Measurements from ENCODE around the gene PLA2G5.
"Not testable (repeated sequence)": the region's sequence is repeated elsewhere in the genome, so short reads cannot be mapped to it uniquely, and the experiment has no call there.

PLA2G5 gene

GRCh38 chr1:20126806-20127440, 56.9 kb downstream of the PLA2G5 start:
- WGBS, 2 experiments = 93 to 97% methylated on average over 10 of the region's 10 CpGs
- H3K27ac ChIP-seq (ENCODE audit: insufficient read depth, low read depth, low read length, poor library complexity, severe bottlenecking) = no peak overlapping the region

GRCh38 chr1:20130518-20130917, 60.5 kb downstream of the PLA2G5 start:
- H3K4me3 ChIP-seq (ENCODE audit: insufficient read depth, low read depth, low read length); H3K4me1 ChIP-seq (ENCODE audit: control insufficient read depth, insufficient read depth, low read length); H3K27ac ChIP-seq (ENCODE audit: insufficient read depth, low read depth, low read length, poor library complexity, severe bottlenecking); H3K9me3 ChIP-seq (ENCODE audit: control insufficient read depth, low read length); H3K27me3 ChIP-seq (ENCODE audit: control insufficient read depth, insufficient read depth, low read length, poor library complexity, severe bottlenecking); H3K36me3 ChIP-seq (ENCODE audit: control insufficient read depth, insufficient read depth, low read length): not testable (repeated sequence)
- 90 to 95% methylated on average over 2 of the region's 3 CpGs for WGBS, 2 experiments

More at GRCh38 chr1:20126806-20127440, 56.9 kb downstream of the PLA2G5 start:
- Histone ChIP-seq H3K4me3 (ENCODE audit: insufficient read depth, low read depth, low read length) (no peak overlapping the region), H3K9me3 (ENCODE audit: control insufficient read depth, low read length) (no peaks in the 10 kb centered on the region), H3K36me3 (ENCODE audit: control insufficient read depth, insufficient read depth, low read length) (no peaks in the 10 kb centered on the region), H3K4me1 (ENCODE audit: control insufficient read depth, insufficient read depth, low read length) (no peaks in the 10 kb centered on the region), H3K27me3 (ENCODE audit: control insufficient read depth, insufficient read depth, low read length, poor library complexity, severe bottlenecking) (no peaks in the 10 kb centered on the region)

GRCh38 chr1:20134995-20135394, 65.0 kb downstream of the PLA2G5 start:
- no peaks in the 10 kb centered on the region for H3K27me3 ChIP-seq (ENCODE audit: control insufficient read depth, insufficient read depth, low read length, poor library complexity, severe bottlenecking)
- no peaks in the 10 kb centered on the region for H3K36me3 ChIP-seq (ENCODE audit: control insufficient read depth, insufficient read depth, low read length)
- H3K9me3 ChIP-seq (ENCODE audit: control insufficient read depth, low read length) = no peaks in the 10 kb centered on the region
- H3K4me1 ChIP-seq (ENCODE audit: control insufficient read depth, insufficient read depth, low read length) = no peaks in the 10 kb centered on the region
- H3K4me3 ChIP-seq (ENCODE audit: insufficient read depth, low read depth, low read length) = no peak overlapping the region
- 94 to 100% methylated on average over 1 to 3 of the region's 3 CpGs for whole genome bisulfite sequencing, 2 experiments
- H3K27ac ChIP-seq (ENCODE audit: insufficient read depth, low read depth, low read length, poor library complexity, severe bottlenecking) = no peak overlapping the region

GRCh38 chr1:20136249-20136648, 66.3 kb downstream of the PLA2G5 start:
- no peak overlapping the region for H3K4me3 ChIP-seq (ENCODE audit: insufficient read depth, low read depth, low read length)
- H3K27me3 ChIP-seq (ENCODE audit: control insufficient read depth, insufficient read depth, low read length, poor library complexity, severe bottlenecking) = no peaks in the 10 kb centered on the region
- no peaks in the 10 kb centered on the region for H3K36me3 ChIP-seq (ENCODE audit: control insufficient read depth, insufficient read depth, low read length)
- H3K27ac ChIP-seq (ENCODE audit: insufficient read depth, low read depth, low read length, poor library complexity, severe bottlenecking) = no peak overlapping the region
- no peaks in the 10 kb centered on the region for H3K4me1 ChIP-seq (ENCODE audit: control insufficient read depth, insufficient read depth, low read length)
- WGBS, 2 experiments = 94 to 95% methylated on average over 3 of the region's 3 CpGs
- H3K9me3 ChIP-seq (ENCODE audit: control insufficient read depth, low read length) = no peaks in the 10 kb centered on the region

GRCh38 chr1:20137055-20137454, 67.1 kb downstream of the PLA2G5 start:
- Histone ChIP-seq H3K27ac (ENCODE audit: insufficient read depth, low read depth, low read length, poor library complexity, severe bottlenecking) (no peak overlapping the region), H3K36me3 (ENCODE audit: control insufficient read depth, insufficient read depth, low read length) (no peaks in the 10 kb centered on the region), H3K4me1 (ENCODE audit: control insufficient read depth, insufficient read depth, low read length) (no peaks in the 10 kb centered on the region), H3K27me3 (ENCODE audit: control insufficient read depth, insufficient read depth, low read length, poor library complexity, severe bottlenecking) (no peaks in the 10 kb centered on the region), H3K9me3 (ENCODE audit: control insufficient read depth, low read length) (no peaks in the 10 kb centered on the region), H3K4me3 (ENCODE audit: insufficient read depth, low read depth, low read length) (no peak overlapping the region)
- 91 to 95% methylated on average over 4 of the region's 4 CpGs for WGBS, 2 experiments

GRCh38 chr1:20137604-20138003, 67.6 kb downstream of the PLA2G5 start:
- H3K27me3 ChIP-seq (ENCODE audit: control insufficient read depth, insufficient read depth, low read length, poor library complexity, severe bottlenecking) = no peaks in the 10 kb centered on the region
- H3K27ac ChIP-seq (ENCODE audit: insufficient read depth, low read depth, low read length, poor library complexity, severe bottlenecking) = no peak overlapping the region
- WGBS, 2 experiments = 92 to 94% methylated on average over 1 of the region's 1 CpG
- H3K9me3 ChIP-seq (ENCODE audit: control insufficient read depth, low read length) = no peaks in the 10 kb centered on the region
- H3K4me3 ChIP-seq (ENCODE audit: insufficient read depth, low read depth, low read length) = no peak overlapping the region
- no peaks in the 10 kb centered on the region for H3K36me3 ChIP-seq (ENCODE audit: control insufficient read depth, insufficient read depth, low read length)
- H3K4me1 ChIP-seq (ENCODE audit: control insufficient read depth, insufficient read depth, low read length) = no peaks in the 10 kb centered on the region

GRCh38 chr1:20138346-20138745, 68.4 kb downstream of the PLA2G5 start:
- Histone ChIP-seq H3K27me3 (ENCODE audit: control insufficient read depth, insufficient read depth, low read length, poor library complexity, severe bottlenecking) (no peaks in the 10 kb centered on the region), H3K27ac (ENCODE audit: insufficient read depth, low read depth, low read length, poor library complexity, severe bottlenecking) (no peak overlapping the region), H3K4me1 (ENCODE audit: control insufficient read depth, insufficient read depth, low read length) (no peaks in the 10 kb centered on the region), H3K36me3 (ENCODE audit: control insufficient read depth, insufficient read depth, low read length) (no peaks in the 10 kb centered on the region), H3K9me3 (ENCODE audit: control insufficient read depth, low read length) (no peaks in the 10 kb centered on the region), H3K4me3 (ENCODE audit: insufficient read depth, low read depth, low read length) (no peak overlapping the region)
- 85 to 94% methylated on average over 6 of the region's 6 CpGs for WGBS, 2 experiments

GRCh38 chr1:20138961-20139550, 69.1 kb downstream of the PLA2G5 start, which contains the start of gene PLA2G2F:
TSS of gene PLA2G2F (plus strand) at chr1:20139323. CDS start at chr1:20139428, 105 bp downstream.
- Histone ChIP-seq H3K27me3 (ENCODE audit: control insufficient read depth, insufficient read depth, low read length, poor library complexity, severe bottlenecking) (no peaks in the 10 kb centered on the region), H3K4me1 (ENCODE audit: control insufficient read depth, insufficient read depth, low read length) (no peaks in the 10 kb centered on the region), H3K27ac (ENCODE audit: insufficient read depth, low read depth, low read length, poor library complexity, severe bottlenecking) (no peak within 1 kb of the TSS), H3K9me3 (ENCODE audit: control insufficient read depth, low read length) (no peaks in the 10 kb centered on the region), H3K4me3 (ENCODE audit: insufficient read depth, low read depth, low read length) (no peak within 1 kb of the TSS), H3K36me3 (ENCODE audit: control insufficient read depth, insufficient read depth, low read length) (no peaks in the 10 kb centered on the region)
- 91% methylated on average over 9 of the region's 9 CpGs for WGBS, 2 experiments

GRCh38 chr1:20139776-20140612, 70.0 kb downstream of the PLA2G5 start:
- H3K36me3 ChIP-seq (ENCODE audit: control insufficient read depth, insufficient read depth, low read length) = no peaks in the 10 kb centered on the region
- no peak overlapping the region for H3K27ac ChIP-seq (ENCODE audit: insufficient read depth, low read depth, low read length, poor library complexity, severe bottlenecking)
- H3K27me3 ChIP-seq (ENCODE audit: control insufficient read depth, insufficient read depth, low read length, poor library complexity, severe bottlenecking) = no peaks in the 10 kb centered on the region
- H3K9me3 ChIP-seq (ENCODE audit: control insufficient read depth, low read length) = no peaks in the 10 kb centered on the region
- no peaks in the 10 kb centered on the region for H3K4me1 ChIP-seq (ENCODE audit: control insufficient read depth, insufficient read depth, low read length)
- WGBS, 2 experiments = 93 to 95% methylated on average over 13 of the region's 13 CpGs
- no peak overlapping the region for H3K4me3 ChIP-seq (ENCODE audit: insufficient read depth, low read depth, low read length)

- H3K9me3 ChIP-seq (ENCODE audit: control insufficient read depth, low read length) = no peaks in the 10 kb centered on the region
- H3K27me3 ChIP-seq (ENCODE audit: control insufficient read depth, insufficient read depth, low read length, poor library complexity, severe bottlenecking) = no peaks in the 10 kb centered on the region
- WGBS, 2 experiments = 93% methylated on average over 9 of the region's 9 CpGs
- H3K4me3 ChIP-seq (ENCODE audit: insufficient read depth, low read depth, low read length) = no peak overlapping the region
- no peak overlapping the region for H3K27ac ChIP-seq (ENCODE audit: insufficient read depth, low read depth, low read length, poor library complexity, severe bottlenecking)
- H3K36me3 ChIP-seq (ENCODE audit: control insufficient read depth, insufficient read depth, low read length) = no peaks in the 10 kb centered on the region
- no peaks in the 10 kb centered on the region for H3K4me1 ChIP-seq (ENCODE audit: control insufficient read depth, insufficient read depth, low read length)
Observed at GRCh38 chr1:20141001-20141400, 71.0 kb downstream of the PLA2G5 start.
